Measurements from ENCODE around the gene SCEL.

SCEL gene

DNA sequence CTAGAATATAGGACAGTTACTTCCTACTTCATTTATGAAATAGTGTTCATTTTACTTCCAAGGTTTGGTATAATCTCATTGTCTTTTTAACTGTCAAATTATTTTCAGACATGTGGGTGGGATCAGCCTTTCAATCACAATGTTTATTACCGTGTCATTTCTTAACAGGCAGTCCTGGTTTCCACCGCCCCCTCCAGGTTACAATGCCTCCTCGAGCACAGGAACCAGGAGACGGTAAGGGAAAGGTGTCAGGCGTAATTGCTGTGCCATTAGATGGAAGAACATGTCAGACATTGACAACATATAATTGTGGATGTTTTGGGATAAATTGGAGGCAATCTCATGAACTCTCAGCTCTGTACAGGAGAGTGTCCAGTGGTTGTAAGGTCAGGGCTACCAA, 36.5 kb downstream of the SCEL start:
- no peak overlapping the region for H3K4me3 ChIP-seq (ENCODE audit: low read length)
- no peak for DNase-seq (ENCODE audit: low read depth)
- TF ChIP-seq, protein P1, sequence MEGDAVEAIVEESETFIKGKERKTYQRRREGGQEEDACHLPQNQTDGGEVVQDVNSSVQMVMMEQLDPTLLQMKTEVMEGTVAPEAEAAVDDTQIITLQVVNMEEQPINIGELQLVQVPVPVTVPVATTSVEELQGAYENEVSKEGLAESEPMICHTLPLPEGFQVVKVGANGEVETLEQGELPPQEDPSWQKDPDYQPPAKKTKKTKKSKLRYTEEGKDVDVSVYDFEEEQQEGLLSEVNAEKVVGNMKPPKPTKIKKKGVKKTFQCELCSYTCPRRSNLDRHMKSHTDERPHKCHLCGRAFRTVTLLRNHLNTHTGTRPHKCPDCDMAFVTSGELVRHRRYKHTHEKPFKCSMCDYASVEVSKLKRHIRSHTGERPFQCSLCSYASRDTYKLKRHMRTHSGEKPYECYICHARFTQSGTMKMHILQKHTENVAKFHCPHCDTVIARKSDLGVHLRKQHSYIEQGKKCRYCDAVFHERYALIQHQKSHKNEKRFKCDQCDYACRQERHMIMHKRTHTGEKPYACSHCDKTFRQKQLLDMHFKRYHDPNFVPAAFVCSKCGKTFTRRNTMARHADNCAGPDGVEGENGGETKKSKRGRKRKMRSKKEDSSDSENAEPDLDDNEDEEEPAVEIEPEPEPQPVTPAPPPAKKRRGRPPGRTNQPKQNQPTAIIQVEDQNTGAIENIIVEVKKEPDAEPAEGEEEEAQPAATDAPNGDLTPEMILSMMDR (IDR thresholded peaks at IDR 0.05; ENCODE audit: insufficient read depth, low read depth, low read length, missing control alignments) = no peak

GRCh38 chr13:77574096-77574495, 38.6 kb downstream of the SCEL start:
- DNase-seq (ENCODE audit: low read depth) = no peak
- TF ChIP-seq, protein P1 (IDR thresholded peaks at IDR 0.05; ENCODE audit: insufficient read depth, low read depth, low read length, missing control alignments) = no peak
- no peak overlapping the region for H3K4me3 ChIP-seq (ENCODE audit: low read length)

DNA sequence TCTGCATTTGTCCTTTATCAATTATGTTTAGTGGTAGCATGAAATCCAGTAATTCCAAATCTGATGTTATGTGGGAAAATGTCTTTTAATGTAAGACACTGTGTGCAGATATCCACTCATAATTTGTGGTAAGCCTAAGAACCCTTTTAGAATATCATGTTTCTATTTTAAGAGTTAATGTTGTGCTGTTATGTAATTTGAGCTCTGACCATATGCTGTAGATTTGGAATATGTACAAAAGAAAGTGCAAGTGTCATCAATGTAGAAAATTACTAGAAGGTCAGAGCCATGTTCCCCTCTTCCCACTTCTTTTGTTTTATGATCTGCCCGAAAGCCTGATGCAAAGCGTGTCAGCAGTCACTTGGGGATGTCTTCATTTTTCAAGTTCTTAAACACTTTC, 44.5 kb downstream of the SCEL start:
- no peak for DNase-seq (ENCODE audit: low read depth)
- TF ChIP-seq, protein P1 (IDR thresholded peaks at IDR 0.05; ENCODE audit: insufficient read depth, low read depth, low read length, missing control alignments) = no peak
- no peak overlapping the region for H3K4me3 ChIP-seq (ENCODE audit: low read length)

- no peak overlapping the region for H3K4me3 ChIP-seq (ENCODE audit: low read length)
- DNase-seq (ENCODE audit: low read depth) = no peak
- TF ChIP-seq, protein P1 (IDR thresholded peaks at IDR 0.05; ENCODE audit: insufficient read depth, low read depth, low read length, missing control alignments) = no peak
These were observed 45.2 kb downstream of the SCEL start for GRCh38 chr13:77580748-77581147.

DNA sequence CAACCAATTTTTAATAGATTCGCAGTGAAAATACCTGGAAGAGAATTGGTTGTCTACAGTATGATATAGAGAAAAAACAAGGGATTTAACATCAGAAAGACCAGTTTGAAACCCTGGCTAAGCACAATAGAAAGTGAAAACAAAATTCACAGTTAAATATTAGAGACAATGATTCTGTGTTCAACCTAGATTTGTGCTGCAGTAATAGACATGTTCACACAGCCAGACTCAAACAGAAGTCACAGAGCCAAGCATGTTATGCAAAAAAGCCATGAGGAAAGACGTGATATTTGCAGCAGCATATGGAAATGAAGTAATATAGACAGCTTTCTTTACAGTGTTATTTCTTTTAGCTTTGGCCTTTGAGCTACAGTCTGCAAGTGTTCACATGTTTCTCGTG, 48.1 kb downstream of the SCEL start:
- H3K4me3 ChIP-seq (ENCODE audit: low read length) = no peak overlapping the region
- TF ChIP-seq, protein P1 (IDR thresholded peaks at IDR 0.05; ENCODE audit: insufficient read depth, low read depth, low read length, missing control alignments) = no peak
- DNase-seq (ENCODE audit: low read depth) = no peak

DNA sequence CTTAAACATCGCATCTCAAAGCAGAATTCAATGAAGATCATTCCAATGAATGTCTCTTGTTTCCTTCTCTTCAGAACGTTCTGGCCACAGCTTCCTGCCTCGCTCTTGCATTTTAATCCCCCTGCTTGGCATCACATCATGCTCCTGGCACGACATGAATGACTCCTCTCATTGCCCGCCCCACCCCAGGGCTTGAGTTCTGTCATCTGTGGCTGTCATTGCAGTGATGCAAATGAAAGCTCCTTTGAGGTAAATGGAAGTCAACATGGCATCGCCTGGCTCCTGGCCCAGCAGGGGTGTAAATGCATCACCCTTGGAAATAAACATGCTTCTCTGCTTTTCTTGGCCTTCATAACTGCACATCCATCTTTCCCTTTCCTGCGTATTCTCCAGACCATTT, 48.6 kb downstream of the SCEL start:
- H3K4me3 ChIP-seq (ENCODE audit: low read length) = no peak overlapping the region
- TF ChIP-seq, protein P1 (IDR thresholded peaks at IDR 0.05; ENCODE audit: insufficient read depth, low read depth, low read length, missing control alignments) = no peak
- DNase-seq (ENCODE audit: low read depth) = peak; percentile 77

DNA sequence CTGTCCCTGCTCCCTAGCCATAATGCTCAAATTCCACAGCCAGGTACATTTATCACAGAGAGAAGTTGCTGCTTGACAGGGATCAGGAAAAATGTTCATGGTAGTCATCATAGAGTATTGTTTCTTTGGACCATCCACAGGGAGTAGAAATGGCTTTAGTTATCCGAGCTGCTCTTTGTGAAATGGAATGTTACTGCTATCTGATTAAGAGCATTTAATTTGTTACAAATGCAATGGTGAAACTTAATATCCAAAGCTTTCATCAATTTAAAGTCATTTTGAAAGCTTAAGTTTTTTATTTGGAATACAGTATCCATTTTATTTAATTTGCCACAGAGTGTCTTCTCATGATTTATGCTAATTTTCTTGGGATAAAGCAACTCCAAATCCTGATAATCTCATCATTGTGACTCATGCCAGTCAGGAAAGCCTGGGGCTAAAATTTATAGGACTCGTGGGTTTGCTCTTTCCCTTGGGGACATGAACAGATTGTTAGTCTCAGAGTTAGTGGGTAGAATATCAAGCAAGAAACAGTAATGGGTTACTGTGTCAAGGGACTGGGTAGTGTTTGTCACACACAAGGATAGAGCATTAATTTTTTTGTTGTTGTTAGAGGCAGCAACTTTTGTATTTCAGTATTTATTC, 59.8 kb downstream of the SCEL start:
- no peak for DNase-seq (ENCODE audit: low read depth)
- H3K4me3 ChIP-seq (ENCODE audit: low read length) = no peak overlapping the region

More for the DNA sequence above, 59.8 kb downstream of the SCEL start:
- TF ChIP-seq, protein P1 (IDR thresholded peaks at IDR 0.05; ENCODE audit: insufficient read depth, low read depth, low read length, missing control alignments) = no peak
